Effector memory CD4-positive, alpha-beta T cell (primary cell): ENCODE data around the gene RNASE12.
"Not testable (repeated sequence)": the region's sequence is repeated elsewhere in the genome, so short reads cannot be mapped to it uniquely, and the experiment has no call there.

Source experiments
- DNase-seq, 3 donors: peaks; one replicate each; pipeline ENCODE4 v3.0.0-alpha.2; 2020
- H3K27ac ChIP-seq: 2 replicates; pipeline ENCODE4 v1.7.0; 2013; ENCODE audit warnings: mild to moderate bottlenecking, low read length, moderate library complexity; ENCODE audit not compliant: insufficient read depth, poor library complexity, severe bottlenecking
- H3K27me3 ChIP-seq: replicated peaks from 2 replicates; pipeline ENCODE4 v1.7.0; 2013; ENCODE audit warnings: mild to moderate bottlenecking, low read length; ENCODE audit not compliant: insufficient read depth, control insufficient read depth, poor library complexity, severe bottlenecking
- H3K36me3 ChIP-seq: 2 replicates; pipeline ENCODE4 v1.7.0; 2013; ENCODE audit warnings: mild to moderate bottlenecking, low read length, moderate library complexity; ENCODE audit not compliant: control insufficient read depth, insufficient read depth
- H3K4me1 ChIP-seq: 2 replicates; pipeline ENCODE4 v1.7.0; 2013; ENCODE audit warnings: low read length, mild to moderate bottlenecking; ENCODE audit not compliant: control insufficient read depth, insufficient read depth, poor library complexity, severe bottlenecking
- H3K4me3 ChIP-seq: 2 replicates; pipeline ENCODE4 v1.7.0; 2013; ENCODE audit warnings: low read length, low read depth, mild to moderate bottlenecking; ENCODE audit not compliant: insufficient read depth, poor library complexity, severe bottlenecking
- H3K9me3 ChIP-seq: 2 replicates; pipeline ENCODE4 v1.7.0; 2013; ENCODE audit warnings: mild to moderate bottlenecking, low read length, moderate library complexity; ENCODE audit not compliant: control insufficient read depth

RNASE12 gene

GRCh38 chr14:20580242-20580641 is 10.9 kb downstream of the RNASE12 start:
- DNase-seq = no peak
- H3K4me1 ChIP-seq = no peaks in the 10 kb centered on the region
- no peak overlapping the region for H3K27ac ChIP-seq
- no peaks in the 10 kb centered on the region for H3K36me3 ChIP-seq
- H3K9me3 ChIP-seq = no peaks in the 10 kb centered on the region
- no peak overlapping the region for H3K4me3 ChIP-seq
- no peaks in the 10 kb centered on the region for H3K27me3 ChIP-seq

- Histone ChIP-seq H3K4me3 (no peak overlapping the region), H3K36me3 (no peaks in the 10 kb centered on the region), H3K9me3 (no peaks in the 10 kb centered on the region), H3K27me3 (no peaks in the 10 kb centered on the region), H3K4me1 (no peaks in the 10 kb centered on the region), H3K27ac (no peak overlapping the region)
- DNase-seq = no peak
Measured at GRCh38 chr14:20578784-20579502, 12.2 kb downstream of the RNASE12 start.

- Histone ChIP-seq H3K36me3 (no peaks in the 10 kb centered on the region), H3K27me3 (no peaks in the 10 kb centered on the region), H3K9me3 (no peaks in the 10 kb centered on the region), H3K4me3 (no peak overlapping the region), H3K27ac (no peak overlapping the region), H3K4me1 (no peaks in the 10 kb centered on the region)
- DNase-seq = no peak
Measured at GRCh38 chr14:20578325-20578724, 12.9 kb downstream of the RNASE12 start.

GRCh38 chr14:20572382-20572990 is 18.7 kb downstream of the RNASE12 start:
- not testable (repeated sequence) for H3K27me3 ChIP-seq, H3K36me3 ChIP-seq, H3K27ac ChIP-seq, H3K4me1 ChIP-seq, H3K9me3 ChIP-seq, DNase-seq, H3K4me3 ChIP-seq

GRCh38 chr14:20570720-20571119 is 20.5 kb downstream of the RNASE12 start:
- H3K27ac ChIP-seq, H3K4me3 ChIP-seq, H3K27me3 ChIP-seq, DNase-seq, H3K4me1 ChIP-seq, H3K36me3 ChIP-seq, H3K9me3 ChIP-seq: not testable (repeated sequence)

GRCh38 chr14:20569865-20570264 is 21.3 kb downstream of the RNASE12 start:
- H3K36me3 ChIP-seq, H3K4me1 ChIP-seq, H3K4me3 ChIP-seq, H3K27ac ChIP-seq, H3K27me3 ChIP-seq, H3K9me3 ChIP-seq, DNase-seq: not testable (repeated sequence)

- DNase-seq = no peak
- Histone ChIP-seq H3K9me3 (peaks cover 4% of the 10 kb centered on the region), H3K4me1 (no peaks in the 10 kb centered on the region), H3K27ac (no peak overlapping the region), H3K27me3 (no peaks in the 10 kb centered on the region), H3K36me3 (no peaks in the 10 kb centered on the region), H3K4me3 (no peak overlapping the region)
Measured at GRCh38 chr14:20569066-20569465, 22.1 kb downstream of the RNASE12 start.

- no peak overlapping the region for H3K27ac ChIP-seq
- no peak overlapping the region for H3K4me3 ChIP-seq
- H3K9me3 ChIP-seq = peaks cover 4% of the 10 kb centered on the region
- H3K27me3 ChIP-seq = no peaks in the 10 kb centered on the region
- no peaks in the 10 kb centered on the region for H3K4me1 ChIP-seq
- no peaks in the 10 kb centered on the region for H3K36me3 ChIP-seq
- no peak for DNase-seq
Measured at GRCh38 chr14:20568393-20568792, 22.8 kb downstream of the RNASE12 start.

- H3K27me3 ChIP-seq, H3K4me1 ChIP-seq, H3K36me3 ChIP-seq, H3K4me3 ChIP-seq, H3K9me3 ChIP-seq, H3K27ac ChIP-seq, DNase-seq: not testable (repeated sequence)
Measured at GRCh38 chr14:20567199-20567598, 24.0 kb downstream of the RNASE12 start.

- H3K27ac ChIP-seq = no peak overlapping the region
- H3K36me3 ChIP-seq = no peaks in the 10 kb centered on the region
- H3K4me3 ChIP-seq = no peak overlapping the region
- H3K4me1 ChIP-seq = no peaks in the 10 kb centered on the region
- H3K27me3 ChIP-seq = no peaks in the 10 kb centered on the region
- peaks cover 4% of the 10 kb centered on the region for H3K9me3 ChIP-seq
- no peak for DNase-seq
Measured at GRCh38 chr14:20564501-20564997, 26.6 kb downstream of the RNASE12 start.
